Measurements from ENCODE around the gene PAM.

DNA sequence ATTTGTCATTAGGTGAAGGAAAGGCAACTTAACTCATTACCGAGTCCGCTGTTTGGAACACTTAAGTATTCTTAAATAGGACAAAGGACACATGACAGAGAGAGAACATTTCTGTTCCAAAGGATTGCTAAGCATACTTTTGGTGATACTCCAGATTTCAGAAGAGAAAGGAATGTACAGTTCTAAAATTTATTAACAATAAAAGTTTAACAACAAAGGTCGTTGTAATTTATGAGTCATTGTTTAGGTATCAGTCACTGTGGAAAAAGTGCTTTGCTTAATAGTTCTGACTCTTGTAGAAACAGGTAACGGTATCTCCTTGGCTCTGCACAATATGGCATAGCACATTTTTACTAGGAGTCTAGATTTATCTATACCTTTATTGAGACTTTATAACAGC lies 36.3 kb upstream of the PAM start:
- TF ChIP-seq PHB2 (IDR thresholded peaks at IDR 0.05; ENCODE audit: partially characterized antibody) (no peak), GATA4 (IDR thresholded peaks at IDR 0.05; ENCODE audit: borderline replicate concordance, low read depth) (no peak), SMAD1 (CRISPR knock-in tag; IDR thresholded peaks at IDR 0.05; ENCODE audit: borderline replicate concordance, low read depth) (no peak), POLR2A (IDR thresholded peaks at IDR 0.05; ENCODE audit: insufficient read depth in 1 of 2, low read depth in 2 of 2, low read length in 2 of 2) (no peak)
- TF ChIP-seq, protein P1, sequence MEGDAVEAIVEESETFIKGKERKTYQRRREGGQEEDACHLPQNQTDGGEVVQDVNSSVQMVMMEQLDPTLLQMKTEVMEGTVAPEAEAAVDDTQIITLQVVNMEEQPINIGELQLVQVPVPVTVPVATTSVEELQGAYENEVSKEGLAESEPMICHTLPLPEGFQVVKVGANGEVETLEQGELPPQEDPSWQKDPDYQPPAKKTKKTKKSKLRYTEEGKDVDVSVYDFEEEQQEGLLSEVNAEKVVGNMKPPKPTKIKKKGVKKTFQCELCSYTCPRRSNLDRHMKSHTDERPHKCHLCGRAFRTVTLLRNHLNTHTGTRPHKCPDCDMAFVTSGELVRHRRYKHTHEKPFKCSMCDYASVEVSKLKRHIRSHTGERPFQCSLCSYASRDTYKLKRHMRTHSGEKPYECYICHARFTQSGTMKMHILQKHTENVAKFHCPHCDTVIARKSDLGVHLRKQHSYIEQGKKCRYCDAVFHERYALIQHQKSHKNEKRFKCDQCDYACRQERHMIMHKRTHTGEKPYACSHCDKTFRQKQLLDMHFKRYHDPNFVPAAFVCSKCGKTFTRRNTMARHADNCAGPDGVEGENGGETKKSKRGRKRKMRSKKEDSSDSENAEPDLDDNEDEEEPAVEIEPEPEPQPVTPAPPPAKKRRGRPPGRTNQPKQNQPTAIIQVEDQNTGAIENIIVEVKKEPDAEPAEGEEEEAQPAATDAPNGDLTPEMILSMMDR (CRISPR knock-in tag; IDR thresholded peaks at IDR 0.05): no peak
- TF ChIP-seq, protein P2, sequence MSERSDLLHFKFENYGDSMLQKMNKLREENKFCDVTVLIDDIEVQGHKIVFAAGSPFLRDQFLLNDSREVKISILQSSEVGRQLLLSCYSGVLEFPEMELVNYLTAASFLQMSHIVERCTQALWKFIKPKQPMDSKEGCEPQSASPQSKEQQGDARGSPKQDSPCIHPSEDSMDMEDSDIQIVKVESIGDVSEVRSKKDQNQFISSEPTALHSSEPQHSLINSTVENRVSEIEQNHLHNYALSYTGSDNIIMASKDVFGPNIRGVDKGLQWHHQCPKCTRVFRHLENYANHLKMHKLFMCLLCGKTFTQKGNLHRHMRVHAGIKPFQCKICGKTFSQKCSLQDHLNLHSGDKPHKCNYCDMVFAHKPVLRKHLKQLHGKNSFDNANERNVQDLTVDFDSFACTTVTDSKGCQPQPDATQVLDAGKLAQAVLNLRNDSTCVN (CRISPR knock-in tag; IDR thresholded peaks at IDR 0.05; ENCODE audit: borderline replicate concordance): no peak
